ENCODE results near the gene CAVIN1.

CAVIN1 gene

GRCh38 chr17:42410319-42410685 is 12.8 kb downstream of the CAVIN1 start:
- Histone ChIP-seq H3K4me3 (ENCODE audit: insufficient read depth, low read length, poor library complexity, severe bottlenecking) (no peak overlapping the region), H3K27me3 (ENCODE audit: low read length) (no peaks in the 10 kb centered on the region), H3F3A (ENCODE audit: insufficient read depth) (no peaks in the 10 kb centered on the region), H4K20me1 (ENCODE audit: low read depth, low read length) (no peaks in the 10 kb centered on the region), H3K36me3 (ENCODE audit: low read length) (no peaks in the 10 kb centered on the region), H3K9me3 (ENCODE audit: insufficient read depth, low read length) (no peaks in the 10 kb centered on the region), H2AFZ (ENCODE audit: low read depth, low read length, severe bottlenecking) (no peak overlapping the region), H3K79me2 (ENCODE audit: insufficient read depth, low read length) (no peaks in the 10 kb centered on the region), H3K4me2 (ENCODE audit: low read depth, low read length, poor library complexity, severe bottlenecking) (no peak overlapping the region), H3K9ac (ENCODE audit: low read length) (no peak overlapping the region), H3K9me2 (replicated peaks; ENCODE audit: insufficient read depth, low read length) (no peaks in the 10 kb centered on the region), H3K27ac (ENCODE audit: low read depth, low read length) (no peak overlapping the region)
- no peak for TF ChIP-seq EZH2phosphoT487 (conservative IDR thresholded peaks at IDR 0.05; ENCODE audit: low read length)
- TF ChIP-seq, protein P1, sequence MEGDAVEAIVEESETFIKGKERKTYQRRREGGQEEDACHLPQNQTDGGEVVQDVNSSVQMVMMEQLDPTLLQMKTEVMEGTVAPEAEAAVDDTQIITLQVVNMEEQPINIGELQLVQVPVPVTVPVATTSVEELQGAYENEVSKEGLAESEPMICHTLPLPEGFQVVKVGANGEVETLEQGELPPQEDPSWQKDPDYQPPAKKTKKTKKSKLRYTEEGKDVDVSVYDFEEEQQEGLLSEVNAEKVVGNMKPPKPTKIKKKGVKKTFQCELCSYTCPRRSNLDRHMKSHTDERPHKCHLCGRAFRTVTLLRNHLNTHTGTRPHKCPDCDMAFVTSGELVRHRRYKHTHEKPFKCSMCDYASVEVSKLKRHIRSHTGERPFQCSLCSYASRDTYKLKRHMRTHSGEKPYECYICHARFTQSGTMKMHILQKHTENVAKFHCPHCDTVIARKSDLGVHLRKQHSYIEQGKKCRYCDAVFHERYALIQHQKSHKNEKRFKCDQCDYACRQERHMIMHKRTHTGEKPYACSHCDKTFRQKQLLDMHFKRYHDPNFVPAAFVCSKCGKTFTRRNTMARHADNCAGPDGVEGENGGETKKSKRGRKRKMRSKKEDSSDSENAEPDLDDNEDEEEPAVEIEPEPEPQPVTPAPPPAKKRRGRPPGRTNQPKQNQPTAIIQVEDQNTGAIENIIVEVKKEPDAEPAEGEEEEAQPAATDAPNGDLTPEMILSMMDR (IDR thresholded peaks at IDR 0.05; ENCODE audit: insufficient read depth, low read length, poor library complexity, severe bottlenecking): no peak

- Histone ChIP-seq H3K9ac (ENCODE audit: low read length) (no peak overlapping the region), H3K4me3 (ENCODE audit: insufficient read depth, low read length, poor library complexity, severe bottlenecking) (no peak overlapping the region), H3K9me2 (replicated peaks; ENCODE audit: insufficient read depth, low read length) (no peaks in the 10 kb centered on the region), H3K36me3 (ENCODE audit: low read length) (no peaks in the 10 kb centered on the region), H3K27ac (ENCODE audit: low read depth, low read length) (no peak overlapping the region), H3K4me2 (ENCODE audit: low read depth, low read length, poor library complexity, severe bottlenecking) (no peak overlapping the region), H3K9me3 (ENCODE audit: insufficient read depth, low read length) (no peaks in the 10 kb centered on the region), H3K27me3 (ENCODE audit: low read length) (no peaks in the 10 kb centered on the region), H3K79me2 (ENCODE audit: insufficient read depth, low read length) (no peaks in the 10 kb centered on the region), H3F3A (ENCODE audit: insufficient read depth) (no peaks in the 10 kb centered on the region), H4K20me1 (ENCODE audit: low read depth, low read length) (no peaks in the 10 kb centered on the region), H2AFZ (ENCODE audit: low read depth, low read length, severe bottlenecking) (no peak overlapping the region)
- no peak for TF ChIP-seq EZH2phosphoT487 (conservative IDR thresholded peaks at IDR 0.05; ENCODE audit: low read length)
- TF ChIP-seq, protein P1 (IDR thresholded peaks at IDR 0.05; ENCODE audit: insufficient read depth, low read length, poor library complexity, severe bottlenecking): no peak
Observed at GRCh38 chr17:42409523-42410318, 13.3 kb downstream of the CAVIN1 start.

DNA sequence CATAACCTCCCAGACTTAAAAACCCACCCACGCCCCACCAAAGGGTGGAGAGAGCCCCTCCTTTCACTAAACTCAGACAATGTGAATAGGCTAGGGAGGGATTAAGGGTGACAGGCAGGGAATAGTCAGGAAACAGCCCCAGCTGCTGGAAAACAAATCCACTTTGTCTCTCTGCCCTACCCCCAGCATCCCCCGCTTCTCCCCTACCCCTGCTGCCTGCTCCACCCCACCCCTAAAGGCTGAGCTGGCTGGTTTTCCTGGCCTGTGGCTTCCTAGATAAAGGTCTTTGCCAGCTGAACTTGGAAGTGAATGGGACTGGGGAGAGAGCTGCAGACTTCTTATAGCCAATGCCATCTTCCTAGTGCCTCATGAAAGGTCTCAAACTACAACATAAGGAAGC is 15.0 kb downstream of the CAVIN1 start:
- no peaks in the 10 kb centered on the region for H3K79me2 ChIP-seq (ENCODE audit: insufficient read depth, low read length)
- H2AFZ ChIP-seq (ENCODE audit: low read depth, low read length, severe bottlenecking): no peak overlapping the region
- no peak overlapping the region for H3K27ac ChIP-seq (ENCODE audit: low read depth, low read length)
- H3K27me3 ChIP-seq (ENCODE audit: low read length): no peaks in the 10 kb centered on the region
- H3K36me3 ChIP-seq (ENCODE audit: low read length): no peaks in the 10 kb centered on the region
- TF ChIP-seq, protein P1 (IDR thresholded peaks at IDR 0.05; ENCODE audit: insufficient read depth, low read length, poor library complexity, severe bottlenecking): no peak
- no peak for TF ChIP-seq EZH2phosphoT487 (conservative IDR thresholded peaks at IDR 0.05; ENCODE audit: low read length)
- no peaks in the 10 kb centered on the region for H3F3A ChIP-seq (ENCODE audit: insufficient read depth)
- no peak overlapping the region for H3K4me2 ChIP-seq (ENCODE audit: low read depth, low read length, poor library complexity, severe bottlenecking)
- no peak overlapping the region for H3K4me3 ChIP-seq (ENCODE audit: insufficient read depth, low read length, poor library complexity, severe bottlenecking)
- no peaks in the 10 kb centered on the region for H3K9me3 ChIP-seq (ENCODE audit: insufficient read depth, low read length)
- H3K9me2 ChIP-seq (replicated peaks; ENCODE audit: insufficient read depth, low read length): no peaks in the 10 kb centered on the region
- H4K20me1 ChIP-seq (ENCODE audit: low read depth, low read length): no peaks in the 10 kb centered on the region
- H3K9ac ChIP-seq (ENCODE audit: low read length): no peak overlapping the region

All from SU-DHL-6 (cell line).